K562 (cell line): ENCODE results near the gene FGF1. TPM values are rescaled to one million over a fixed set of nuclear protein-coding genes. Genes with fewer than 3 reads are reported as not detected.

Source experiments
- ERF ChIP-seq: fragments of 450-650 bp; formaldehyde crosslinking; IDR thresholded peaks from 2 replicates; pipeline ENCODE4 v1.4.0; 2020; ENCODE audit warnings: mild to moderate bottlenecking, mixed read lengths
- LEF1 ChIP-seq: fragments of 450-650 bp; IDR thresholded peaks from 2 replicates; pipeline ENCODE4 v1.6.1; 2016; ENCODE audit warnings: mild to moderate bottlenecking
- ZHX1 ChIP-seq: fragments of 150-350 bp; conservative IDR thresholded peaks from 2 replicates; pipeline ENCODE4 v1.6.1; 2014; ENCODE audit warnings: low read length
- ZNF318 ChIP-seq, 2 experiments: fragments of 450-650 bp; IDR thresholded peaks; 2 replicates each; pipeline ENCODE4 v1.6.1; 2016; ENCODE audit warnings: mild to moderate bottlenecking in 2 of 2, borderline replicate concordance in 1 of 2, low read depth in 1 of 2, moderate library complexity in 1 of 2
- polyA plus RNA-seq, 8 experiments: library from polyadenylated mRNA; depleted of rRNA in 4 of 8; stranded (reverse) in 5 of 8; unstranded in 3 of 8; fragments of >200 nt; fragmentation: Nextera tagmentation in 2 of 8; fragmentation: Illumina TruSeq in 1 of 8; extraction: Ambion mirVana in 2 of 8; extraction: Trizol in 1 of 8; gene quantifications; 2 replicates each; pipeline versions ENCODE4 v1.2.1 to v1.2.3, GENCODE V29; 2011 to 2014; ENCODE audit warnings: inconsistent platforms in 1 of 8, missing spikeins in 1 of 8
- total RNA-seq, 7 experiments: library from RNA; depleted of rRNA in 6 of 7; stranded (reverse); fragments of >200 nt in 6 of 7; fragmentation: Illumina TruSeq in 2 of 7; extraction: Trizol in 2 of 7; gene quantifications; 2 replicates each; pipeline versions ENCODE4 v1.2.1 to v1.2.3, GENCODE V29; 2011 to 2021; ENCODE audit warnings: low replicate concordance in 1 of 7
- TF ChIP-seq, protein P1 (sequence below): fragments of 250-450 bp; sonication (Bioruptor Pico); IDR thresholded peaks from 2 replicates; pipeline ENCODE4 v1.4.0; 2020
- TF ChIP-seq, protein P2 (sequence below): sonication (generic); formaldehyde crosslinking; IDR thresholded peaks from 2 replicates; pipeline ENCODE4 v1.8.0; 2022; ENCODE audit warnings: missing genetic modification reagents, mild to moderate bottlenecking, borderline replicate concordance

FGF1 gene
- total and polyA plus RNA-seq, 9 of the 15 experiments (the other 6 are each of a cell fraction or from before 2014, with no cell fraction given): not detected

DNA sequence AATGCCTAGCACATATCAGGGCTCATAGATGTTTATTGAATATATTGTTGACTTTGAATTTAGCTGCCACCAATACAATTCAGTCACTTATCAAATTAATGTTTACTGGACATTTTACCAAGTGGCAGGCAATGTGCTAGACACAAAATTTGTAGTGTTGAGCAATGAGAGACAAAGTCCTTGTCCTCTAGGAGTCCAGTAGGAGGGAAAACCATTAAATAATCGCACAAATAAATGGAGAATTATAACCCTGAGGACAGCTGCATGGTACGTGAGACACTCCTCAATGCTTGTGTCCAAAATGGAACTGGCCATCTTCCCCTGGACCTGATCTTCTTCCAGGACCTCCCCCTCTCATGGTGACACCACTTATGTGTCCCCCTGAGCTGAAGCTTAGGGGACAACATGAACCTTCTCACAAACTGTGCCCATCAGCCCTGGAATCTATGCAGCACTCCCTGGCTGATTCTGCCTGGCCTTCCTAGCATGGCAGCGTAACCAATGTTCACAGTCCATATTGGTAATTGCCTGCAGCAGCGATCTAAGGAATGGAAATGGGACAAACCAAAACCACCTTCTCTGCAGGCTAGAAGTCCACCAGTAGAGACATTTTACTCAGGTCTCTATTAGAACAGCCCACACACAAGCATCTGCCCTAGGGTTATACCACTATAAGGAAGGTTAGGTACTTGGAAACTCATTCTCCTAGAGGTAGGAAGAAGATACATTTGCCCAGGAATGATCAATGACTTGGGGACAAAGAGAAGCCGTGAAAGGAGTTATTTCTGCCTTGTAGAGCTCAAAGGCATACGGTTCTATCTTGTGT, 75.5 kb downstream of the FGF1 start (continued):
- TF ChIP-seq, protein P1, sequence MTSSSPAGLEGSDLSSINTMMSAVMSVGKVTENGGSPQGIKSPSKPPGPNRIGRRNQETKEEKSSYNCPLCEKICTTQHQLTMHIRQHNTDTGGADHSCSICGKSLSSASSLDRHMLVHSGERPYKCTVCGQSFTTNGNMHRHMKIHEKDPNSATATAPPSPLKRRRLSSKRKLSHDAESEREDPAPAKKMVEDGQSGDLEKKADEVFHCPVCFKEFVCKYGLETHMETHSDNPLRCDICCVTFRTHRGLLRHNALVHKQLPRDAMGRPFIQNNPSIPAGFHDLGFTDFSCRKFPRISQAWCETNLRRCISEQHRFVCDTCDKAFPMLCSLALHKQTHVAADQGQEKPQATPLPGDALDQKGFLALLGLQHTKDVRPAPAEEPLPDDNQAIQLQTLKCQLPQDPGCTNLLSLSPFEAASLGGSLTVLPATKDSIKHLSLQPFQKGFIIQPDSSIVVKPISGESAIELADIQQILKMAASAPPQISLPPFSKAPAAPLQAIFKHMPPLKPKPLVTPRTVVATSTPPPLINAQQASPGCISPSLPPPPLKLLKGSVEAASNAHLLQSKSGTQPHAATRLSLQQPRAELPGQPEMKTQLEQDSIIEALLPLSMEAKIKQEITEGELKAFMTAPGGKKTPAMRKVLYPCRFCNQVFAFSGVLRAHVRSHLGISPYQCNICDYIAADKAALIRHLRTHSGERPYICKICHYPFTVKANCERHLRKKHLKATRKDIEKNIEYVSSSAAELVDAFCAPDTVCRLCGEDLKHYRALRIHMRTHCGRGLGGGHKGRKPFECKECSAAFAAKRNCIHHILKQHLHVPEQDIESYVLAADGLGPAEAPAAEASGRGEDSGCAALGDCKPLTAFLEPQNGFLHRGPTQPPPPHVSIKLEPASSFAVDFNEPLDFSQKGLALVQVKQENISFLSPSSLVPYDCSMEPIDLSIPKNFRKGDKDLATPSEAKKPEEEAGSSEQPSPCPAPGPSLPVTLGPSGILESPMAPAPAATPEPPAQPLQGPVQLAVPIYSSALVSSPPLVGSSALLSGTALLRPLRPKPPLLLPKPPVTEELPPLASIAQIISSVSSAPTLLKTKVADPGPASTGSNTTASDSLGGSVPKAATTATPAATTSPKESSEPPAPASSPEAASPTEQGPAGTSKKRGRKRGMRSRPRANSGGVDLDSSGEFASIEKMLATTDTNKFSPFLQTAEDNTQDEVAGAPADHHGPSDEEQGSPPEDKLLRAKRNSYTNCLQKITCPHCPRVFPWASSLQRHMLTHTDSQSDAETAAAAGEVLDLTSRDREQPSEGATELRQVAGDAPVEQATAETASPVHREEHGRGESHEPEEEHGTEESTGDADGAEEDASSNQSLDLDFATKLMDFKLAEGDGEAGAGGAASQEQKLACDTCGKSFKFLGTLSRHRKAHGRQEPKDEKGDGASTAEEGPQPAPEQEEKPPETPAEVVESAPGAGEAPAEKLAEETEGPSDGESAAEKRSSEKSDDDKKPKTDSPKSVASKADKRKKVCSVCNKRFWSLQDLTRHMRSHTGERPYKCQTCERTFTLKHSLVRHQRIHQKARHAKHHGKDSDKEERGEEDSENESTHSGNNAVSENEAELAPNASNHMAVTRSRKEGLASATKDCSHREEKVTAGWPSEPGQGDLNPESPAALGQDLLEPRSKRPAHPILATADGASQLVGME: no peak
- TF ChIP-seq ERF (no peak), LEF1 (no peak), ZHX1 (no peak), ZNF318 (IDR thresholded peaks at IDR 0.05; ENCODE audit: borderline replicate concordance in 1 of 2, low read depth in 1 of 2) (no peak)
- TF ChIP-seq, protein P2, sequence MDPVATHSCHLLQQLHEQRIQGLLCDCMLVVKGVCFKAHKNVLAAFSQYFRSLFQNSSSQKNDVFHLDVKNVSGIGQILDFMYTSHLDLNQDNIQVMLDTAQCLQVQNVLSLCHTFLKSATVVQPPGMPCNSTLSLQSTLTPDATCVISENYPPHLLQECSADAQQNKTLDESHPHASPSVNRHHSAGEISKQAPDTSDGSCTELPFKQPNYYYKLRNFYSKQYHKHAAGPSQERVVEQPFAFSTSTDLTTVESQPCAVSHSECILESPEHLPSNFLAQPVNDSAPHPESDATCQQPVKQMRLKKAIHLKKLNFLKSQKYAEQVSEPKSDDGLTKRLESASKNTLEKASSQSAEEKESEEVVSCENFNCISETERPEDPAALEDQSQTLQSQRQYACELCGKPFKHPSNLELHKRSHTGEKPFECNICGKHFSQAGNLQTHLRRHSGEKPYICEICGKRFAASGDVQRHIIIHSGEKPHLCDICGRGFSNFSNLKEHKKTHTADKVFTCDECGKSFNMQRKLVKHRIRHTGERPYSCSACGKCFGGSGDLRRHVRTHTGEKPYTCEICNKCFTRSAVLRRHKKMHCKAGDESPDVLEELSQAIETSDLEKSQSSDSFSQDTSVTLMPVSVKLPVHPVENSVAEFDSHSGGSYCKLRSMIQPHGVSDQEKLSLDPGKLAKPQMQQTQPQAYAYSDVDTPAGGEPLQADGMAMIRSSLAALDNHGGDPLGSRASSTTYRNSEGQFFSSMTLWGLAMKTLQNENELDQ: no peak
